Measurements from ENCODE around the gene SPRYD3.
A peak's percentile ranks its signal among the peaks of the same experiment; 100 is the strongest.

SPRYD3 gene

GRCh38 chr12:53045696-53046045 is 33.5 kb downstream of the SPRYD3 start:
- Histone ChIP-seq H3K36me3 (no peaks in the 10 kb centered on the region), H3K9me3 (ENCODE audit: severe bottlenecking) (no peaks in the 10 kb centered on the region), H3K4me3 (ENCODE audit: low read depth, low read length) (peak overlapping the region; percentile 64), H3K27me3 (ENCODE audit: insufficient read depth, low read depth, severe bottlenecking) (no peaks in the 10 kb centered on the region), H3K27ac (no peak overlapping the region)
- no peak for DNase-seq
- TF ChIP-seq CTCF (IDR thresholded peaks at IDR 0.05; ENCODE audit: low read depth, low read length) = no peak

- DNase-seq = no peak
- no peak overlapping the region for H3K27ac ChIP-seq
- TF ChIP-seq CTCF (IDR thresholded peaks at IDR 0.05; ENCODE audit: low read depth, low read length) = no peak
- peaks cover under 1% of the 10 kb centered on the region; the same call in 1 of the 2 replicates for H3K36me3 ChIP-seq
- H3K9me3 ChIP-seq (ENCODE audit: severe bottlenecking) = no peaks in the 10 kb centered on the region
- no peak overlapping the region for H3K4me3 ChIP-seq (ENCODE audit: low read depth, low read length)
- no peaks in the 10 kb centered on the region for H3K27me3 ChIP-seq (ENCODE audit: insufficient read depth, low read depth, severe bottlenecking)
These were observed 34.1 kb downstream of the SPRYD3 start for GRCh38 chr12:53044896-53045695.

- H3K9me3 ChIP-seq (ENCODE audit: severe bottlenecking) = no peaks in the 10 kb centered on the region
- H3K36me3 ChIP-seq = peaks cover 10% of the 10 kb centered on the region
- DNase-seq = no peak
- no peaks in the 10 kb centered on the region for H3K27me3 ChIP-seq (ENCODE audit: insufficient read depth, low read depth, severe bottlenecking)
- TF ChIP-seq CTCF (IDR thresholded peaks at IDR 0.05; ENCODE audit: low read depth, low read length) = no peak
- no peak overlapping the region for H3K27ac ChIP-seq
- H3K4me3 ChIP-seq (ENCODE audit: low read depth, low read length) = no peak overlapping the region
These were observed 35.1 kb downstream of the SPRYD3 start for GRCh38 chr12:53044052-53044581.

- Histone ChIP-seq H3K4me3 (ENCODE audit: low read depth, low read length) (no peak overlapping the region), H3K27me3 (ENCODE audit: insufficient read depth, low read depth, severe bottlenecking) (no peaks in the 10 kb centered on the region), H3K9me3 (ENCODE audit: severe bottlenecking) (no peaks in the 10 kb centered on the region), H3K36me3 (peaks cover 23% of the 10 kb centered on the region), H3K27ac (no peak overlapping the region)
- TF ChIP-seq CTCF (IDR thresholded peaks at IDR 0.05; ENCODE audit: low read depth, low read length) = no peak
- no peak for DNase-seq
These were observed 36.4 kb downstream of the SPRYD3 start for GRCh38 chr12:53042607-53043454.

GRCh38 chr12:53039851-53040250 is 39.3 kb downstream of the SPRYD3 start:
- H3K27ac ChIP-seq = no peak overlapping the region
- no peak for DNase-seq
- peaks cover 48% of the 10 kb centered on the region for H3K36me3 ChIP-seq
- no peak overlapping the region for H3K4me3 ChIP-seq (ENCODE audit: low read depth, low read length)
- no peak for TF ChIP-seq CTCF (IDR thresholded peaks at IDR 0.05; ENCODE audit: low read depth, low read length)
- H3K9me3 ChIP-seq (ENCODE audit: severe bottlenecking) = no peaks in the 10 kb centered on the region
- no peaks in the 10 kb centered on the region for H3K27me3 ChIP-seq (ENCODE audit: insufficient read depth, low read depth, severe bottlenecking)
